ENCODE results near the gene NTNG2. TPM values are rescaled to one million over a fixed set of nuclear protein-coding genes. Genes with fewer than 3 reads are reported as not detected.

The NTNG2 gene
- total RNA-seq, 1 experiment from 2014 or later: not detected

DNA sequence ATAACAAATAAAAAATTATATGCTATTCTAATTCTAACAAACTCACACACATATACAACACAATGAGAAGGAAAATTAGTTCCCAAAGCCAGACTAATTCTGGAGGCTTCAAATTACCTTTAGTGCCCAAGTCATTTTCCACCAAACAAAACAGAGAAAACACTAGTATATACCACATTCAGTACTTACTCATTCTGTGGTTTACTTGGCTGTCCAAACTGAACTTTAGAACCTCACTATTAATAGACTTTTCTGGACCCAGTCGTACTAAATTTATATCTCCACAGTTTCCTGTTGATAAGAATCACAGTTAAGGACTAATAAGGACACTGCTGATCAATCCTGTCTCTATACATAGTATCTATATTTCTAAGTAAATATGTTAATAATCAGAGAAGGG lies 126.5 kb downstream of the NTNG2 start:
- POLR2A ChIA-PET: no interaction called here
- DNase-seq (ENCODE audit: unreplicated experiment): no peak
- Mint-ChIP-seq H3K9me3 (ENCODE audit: unreplicated experiment) (no peaks in the 10 kb centered on the region), H3K36me3 (ENCODE audit: insufficient read depth, unreplicated experiment) (peaks cover 78% of the 10 kb centered on the region), H3K27me3 (ENCODE audit: insufficient read depth, unreplicated experiment) (no peaks in the 10 kb centered on the region), H3K4me1 (ENCODE audit: insufficient read depth, unreplicated experiment) (no peaks in the 10 kb centered on the region), H3K27ac (ENCODE audit: low read depth, unreplicated experiment) (no peak overlapping the region), H3K4me3 (ENCODE audit: unreplicated experiment) (no peak overlapping the region)
- TF ChIP-seq, protein P1, sequence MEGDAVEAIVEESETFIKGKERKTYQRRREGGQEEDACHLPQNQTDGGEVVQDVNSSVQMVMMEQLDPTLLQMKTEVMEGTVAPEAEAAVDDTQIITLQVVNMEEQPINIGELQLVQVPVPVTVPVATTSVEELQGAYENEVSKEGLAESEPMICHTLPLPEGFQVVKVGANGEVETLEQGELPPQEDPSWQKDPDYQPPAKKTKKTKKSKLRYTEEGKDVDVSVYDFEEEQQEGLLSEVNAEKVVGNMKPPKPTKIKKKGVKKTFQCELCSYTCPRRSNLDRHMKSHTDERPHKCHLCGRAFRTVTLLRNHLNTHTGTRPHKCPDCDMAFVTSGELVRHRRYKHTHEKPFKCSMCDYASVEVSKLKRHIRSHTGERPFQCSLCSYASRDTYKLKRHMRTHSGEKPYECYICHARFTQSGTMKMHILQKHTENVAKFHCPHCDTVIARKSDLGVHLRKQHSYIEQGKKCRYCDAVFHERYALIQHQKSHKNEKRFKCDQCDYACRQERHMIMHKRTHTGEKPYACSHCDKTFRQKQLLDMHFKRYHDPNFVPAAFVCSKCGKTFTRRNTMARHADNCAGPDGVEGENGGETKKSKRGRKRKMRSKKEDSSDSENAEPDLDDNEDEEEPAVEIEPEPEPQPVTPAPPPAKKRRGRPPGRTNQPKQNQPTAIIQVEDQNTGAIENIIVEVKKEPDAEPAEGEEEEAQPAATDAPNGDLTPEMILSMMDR (IDR thresholded peaks at IDR 0.05; ENCODE audit: unreplicated experiment): no peak
- intact Hi-C loops (cut with micrococcal nuclease): no loop called here
- no TSS peak for BruUV-seq (replicated peaks)
- CTCF ChIA-PET: no interaction called here

DNA sequence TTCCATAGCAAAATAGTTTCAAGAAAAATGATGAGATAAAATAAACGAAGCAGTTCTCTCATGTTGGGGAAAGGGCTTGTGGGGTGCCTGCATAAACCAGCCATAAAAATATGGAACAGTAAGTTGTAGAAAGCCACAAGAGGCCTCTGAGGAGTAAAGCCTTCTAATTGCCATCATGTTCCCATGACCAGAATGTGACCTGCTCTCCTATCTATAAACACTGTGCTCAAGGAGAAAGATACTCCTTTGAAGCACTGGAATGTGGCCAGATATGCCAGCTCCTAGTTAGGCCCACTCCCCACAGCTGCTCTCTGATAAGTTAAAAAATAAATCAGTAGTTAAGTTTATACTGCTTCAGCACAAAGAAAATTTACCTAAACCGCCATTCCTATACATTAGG lies 127.1 kb downstream of the NTNG2 start:
- Mint-ChIP-seq H3K4me1 (ENCODE audit: insufficient read depth, unreplicated experiment) (no peaks in the 10 kb centered on the region), H3K36me3 (ENCODE audit: insufficient read depth, unreplicated experiment) (peaks cover 78% of the 10 kb centered on the region), H3K27me3 (ENCODE audit: insufficient read depth, unreplicated experiment) (no peaks in the 10 kb centered on the region), H3K9me3 (ENCODE audit: unreplicated experiment) (no peaks in the 10 kb centered on the region), H3K27ac (ENCODE audit: low read depth, unreplicated experiment) (no peak overlapping the region), H3K4me3 (ENCODE audit: unreplicated experiment) (no peak overlapping the region)
- intact Hi-C loops (cut with micrococcal nuclease): no loop called here
- ChIA-PET CTCF (no interaction called here), POLR2A (no interaction called here)
- BruUV-seq (replicated peaks): no TSS peak
- DNase-seq (ENCODE audit: unreplicated experiment): no peak
- TF ChIP-seq, protein P1 (IDR thresholded peaks at IDR 0.05; ENCODE audit: unreplicated experiment): no peak

DNA sequence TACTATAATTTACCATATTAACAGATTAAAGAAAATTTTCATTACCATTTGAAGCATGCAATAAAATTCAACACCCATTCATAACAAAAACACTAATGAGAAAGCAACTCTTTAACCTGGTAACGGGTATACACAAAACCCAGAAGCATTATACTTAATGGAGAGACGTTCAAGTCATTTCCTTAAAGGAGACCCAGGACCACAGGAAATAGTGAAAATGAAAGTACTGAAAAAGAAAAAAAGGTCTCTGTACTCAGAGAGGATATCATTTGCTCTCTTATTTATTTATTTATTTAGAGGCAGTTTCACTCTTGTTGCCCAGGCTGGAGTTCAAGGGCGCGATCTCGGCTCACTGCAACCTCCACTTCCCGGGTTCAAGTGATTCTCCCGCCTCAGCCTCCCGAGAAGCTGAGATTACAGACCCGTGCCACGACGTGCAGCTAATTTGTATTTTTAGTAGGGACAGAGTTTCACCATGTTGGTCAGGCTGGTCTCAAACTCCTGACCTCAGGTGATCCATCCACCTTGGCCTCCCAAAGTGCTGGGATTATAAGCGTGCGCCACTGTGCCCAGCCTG lies 131.4 kb downstream of the NTNG2 start:
- DNase-seq (ENCODE audit: unreplicated experiment): no peak
- no TSS peak for BruUV-seq (replicated peaks)
- Mint-ChIP-seq H3K4me3 (ENCODE audit: unreplicated experiment) (no peak overlapping the region), H3K27me3 (ENCODE audit: insufficient read depth, unreplicated experiment) (no peaks in the 10 kb centered on the region), H3K36me3 (ENCODE audit: insufficient read depth, unreplicated experiment) (peaks cover 80% of the 10 kb centered on the region), H3K9me3 (ENCODE audit: unreplicated experiment) (no peaks in the 10 kb centered on the region), H3K4me1 (ENCODE audit: insufficient read depth, unreplicated experiment) (no peaks in the 10 kb centered on the region), H3K27ac (ENCODE audit: low read depth, unreplicated experiment) (no peak overlapping the region)
- intact Hi-C loops (cut with micrococcal nuclease): no loop called here
- TF ChIP-seq, protein P1 (IDR thresholded peaks at IDR 0.05; ENCODE audit: unreplicated experiment): no peak
- ChIA-PET CTCF (no interaction called here), POLR2A (interaction anchor here (0.9 kb wide), 1 partner anchor 13 kb away, joined by 3 read pairs; no protein-coding TSS in a partner anchor)

Other genes starting within 250 kb of the NTNG2 start
- 34.3 and 41.9 TPM in 2 replicates for gene MED27, start 82.2 kb upstream of the NTNG2 start, total RNA-seq (2022)
- 41.1 and 44.6 TPM in 2 replicates for gene SETX, start 192.9 kb downstream of the NTNG2 start, total RNA-seq (2022)
- 9.7 and 10.6 TPM in 2 replicates for gene TTF1, start 244.8 kb downstream of the NTNG2 start, total RNA-seq (2022)
- not detected in 2 replicates for gene CFAP77, start 248.2 kb downstream of the NTNG2 start, total RNA-seq (2022)